IMR-90 (cell line): ENCODE measurements around the gene UNC5B. TPM values are rescaled to one million over a fixed set of nuclear protein-coding genes. Genes with fewer than 3 reads are reported as not detected.

ENCODE experiments used
- ATAC-seq: fragments of 200-7000 bp; cut with Tn5 transposase; 2 replicates; pipeline ENCODE4 v1.9.1; 2020; ENCODE audit warnings: low read depth, mild to moderate bottlenecking, moderate library complexity
- BruUV-seq: library from RNA; stranded (reverse); fragments of 400-500 nt; replicated peaks from 2 replicates; lab custom pipeline; 2021; lab: Mats Ljungman, UMichigan
- CTCF ChIA-PET: fragments of 300-600 bp; formaldehyde crosslinking; extraction: SDS; loops from one replicate; lab custom pipeline; 2021; ENCODE audit warnings: antibody characterized with exemption; lab: Yijun Ruan, JAX
- POLR2A ChIA-PET: fragments of 300-600 bp; sonication (Branson Sonifier 250); formaldehyde crosslinking; loops from one replicate; lab custom pipeline; 2022; ENCODE audit warnings: antibody characterized with exemption; ENCODE audit not compliant: unreplicated experiment; lab: Charles Lee
- DNase-seq: peaks from one replicate; pipeline ENCODE4 v3.0.0; 2013
- H2AFZ ChIP-seq: replicated peaks from 2 replicates; pipeline ENCODE3; 2013; ENCODE audit warnings: low read length, mild to moderate bottlenecking; ENCODE audit not compliant: poor library complexity
- H2AK5ac ChIP-seq: 2 replicates; pipeline ENCODE4 v1.6.1; 2013; ENCODE audit warnings: low read depth, low read length, inconsistent platforms
- H2AK9ac ChIP-seq: replicated peaks from 2 replicates; pipeline ENCODE3; 2013; ENCODE audit warnings: mild to moderate bottlenecking, low read depth, low read length, moderate library complexity; ENCODE audit not compliant: poor library complexity
- H2BK120ac ChIP-seq: 2 replicates; pipeline ENCODE4 v1.6.1; 2013; ENCODE audit warnings: low read depth, low read length, inconsistent platforms
- H2BK15ac ChIP-seq: 3 replicates; pipeline ENCODE4 v1.6.1; 2013; ENCODE audit warnings: low read depth, low read length, inconsistent platforms
- H2BK20ac ChIP-seq: 2 replicates; pipeline ENCODE4 v1.6.1; 2013; ENCODE audit warnings: low read depth, mild to moderate bottlenecking, inconsistent platforms, low read length, moderate library complexity
- H2BK5ac ChIP-seq: 2 replicates; pipeline ENCODE4 v1.6.1; 2013; ENCODE audit warnings: mild to moderate bottlenecking, low read depth, low read length, inconsistent platforms; ENCODE audit not compliant: poor library complexity, severe bottlenecking
- H3K14ac ChIP-seq: replicated peaks from 2 replicates; pipeline ENCODE4 v1.6.1; 2013; ENCODE audit warnings: low read depth, low read length, inconsistent platforms
- H3K18ac ChIP-seq: 2 replicates; pipeline ENCODE4 v1.6.1; 2013; ENCODE audit warnings: low read depth, low read length, control low read depth
- H3K23ac ChIP-seq: 2 replicates; pipeline ENCODE4 v1.6.1; 2013; ENCODE audit warnings: low read depth, low read length, inconsistent platforms
- H3K27ac ChIP-seq: 2 replicates; pipeline ENCODE4 v1.5.1; 2013; ENCODE audit warnings: mild to moderate bottlenecking, control low read depth, low read length; ENCODE audit not compliant: insufficient read depth
- H3K27me3 ChIP-seq: 2 replicates; pipeline ENCODE4 v1.6.1; 2013; ENCODE audit warnings: low read length; ENCODE audit not compliant: control insufficient read depth, insufficient read depth
- H3K36me3 ChIP-seq: 2 replicates; pipeline ENCODE4 v1.6.1; 2013; ENCODE audit warnings: low read length, mixed read lengths; ENCODE audit not compliant: control insufficient read depth, insufficient read depth
- H3K4ac ChIP-seq: 2 replicates; pipeline ENCODE4 v1.6.1; 2013; ENCODE audit warnings: low read depth, low read length, inconsistent platforms
- H3K4me1 ChIP-seq: 2 replicates; pipeline ENCODE4 v1.6.1; 2013; ENCODE audit warnings: low read length, mixed read lengths; ENCODE audit not compliant: control insufficient read depth, insufficient read depth
- H3K4me2 ChIP-seq: 2 replicates; pipeline ENCODE4 v1.6.1; 2013; ENCODE audit warnings: low read depth, mild to moderate bottlenecking, control low read depth, low read length, moderate library complexity
- H3K4me3 ChIP-seq: 2 replicates; pipeline ENCODE4 v1.5.1; 2013; ENCODE audit warnings: low read depth, mild to moderate bottlenecking, control low read depth, low read length, moderate library complexity; ENCODE audit not compliant: insufficient read depth
- H3K56ac ChIP-seq: 2 replicates; pipeline ENCODE4 v1.6.1; 2013; ENCODE audit warnings: low read length, inconsistent platforms; ENCODE audit not compliant: insufficient read depth; ENCODE audit errors: extremely low read depth
- H3K79me1 ChIP-seq, 2 experiments: 2 replicates each; pipeline ENCODE4 v1.6.1; 2013; ENCODE audit warnings: low read length in 2 of 2, inconsistent platforms in 1 of 2, low read depth in 1 of 2
- H3K9ac ChIP-seq: 2 replicates; pipeline ENCODE4 v1.6.1; 2013; ENCODE audit warnings: low read depth, low read length, control low read depth
- H3K9me1 ChIP-seq: 2 replicates; pipeline ENCODE4 v1.6.1; 2013; ENCODE audit warnings: low read length, inconsistent platforms; ENCODE audit not compliant: insufficient read depth
- H3K9me3 ChIP-seq: 2 replicates; pipeline ENCODE4 v1.6.1; 2013; ENCODE audit warnings: low read length; ENCODE audit not compliant: control insufficient read depth, insufficient read depth
- H4K20me1 ChIP-seq: 2 replicates; pipeline ENCODE4 v1.6.1; 2013; ENCODE audit warnings: low read length, inconsistent platforms; ENCODE audit not compliant: insufficient read depth
- H4K5ac ChIP-seq: 2 replicates; pipeline ENCODE4 v1.6.1; 2013; ENCODE audit warnings: mild to moderate bottlenecking, low read depth, low read length, control low read depth
- H4K8ac ChIP-seq, 2 experiments: 2 replicates each; pipeline ENCODE4 v1.6.1; 2013; ENCODE audit warnings: low read depth in 2 of 2, low read length in 2 of 2, control low read depth in 1 of 2, inconsistent platforms in 1 of 2
- H4K91ac ChIP-seq: 2 replicates; pipeline ENCODE4 v1.6.1; 2013; ENCODE audit warnings: low read depth, low read length, inconsistent platforms; ENCODE audit not compliant: insufficient read depth
- BHLHE40 ChIP-seq: fragments of 150-350 bp; IDR thresholded peaks from 2 replicates; pipeline ENCODE4 v1.6.1; 2016; ENCODE audit warnings: mild to moderate bottlenecking, low read depth, low read length
- CEBPB ChIP-seq: IDR thresholded peaks from 2 replicates; pipeline ENCODE4 v1.6.1; 2012; ENCODE audit warnings: low read depth, low read length, improper control_type of control experiment
- CHD1 ChIP-seq: IDR thresholded peaks from 2 replicates; pipeline ENCODE4 v1.6.1; 2012; ENCODE audit warnings: low read depth, low read length, improper control_type of control experiment
- CTCF ChIP-seq: conservative IDR thresholded peaks from 2 replicates; pipeline ENCODE4 v1.5.1; 2012; ENCODE audit warnings: mild to moderate bottlenecking, low read depth, low read length, improper control_type of control experiment
- ELK1 ChIP-seq: fragments of 150-350 bp; IDR thresholded peaks from 2 replicates; pipeline ENCODE4 v1.6.1; 2016; ENCODE audit warnings: low read depth, mild to moderate bottlenecking, low read length, moderate library complexity, borderline replicate concordance
- MAFK ChIP-seq: IDR thresholded peaks from 2 replicates; pipeline ENCODE4 v1.6.1; 2012; ENCODE audit warnings: low read depth, low read length, improper control_type of control experiment
- MXI1 ChIP-seq: IDR thresholded peaks from 2 replicates; pipeline ENCODE4 v1.6.1; 2012; ENCODE audit warnings: low read depth, mild to moderate bottlenecking, low read length, moderate library complexity, borderline replicate concordance
- NFE2L2 ChIP-seq: fragments of 150-350 bp; IDR thresholded peaks from 2 replicates; pipeline ENCODE4 v1.6.1; 2016; ENCODE audit warnings: low read depth, mild to moderate bottlenecking, low read length
- POLR2A ChIP-seq: IDR thresholded peaks from 2 replicates; pipeline ENCODE4 v1.6.1; 2012; ENCODE audit warnings: mild to moderate bottlenecking, low read depth, low read length
- RAD21 ChIP-seq: IDR thresholded peaks from 2 replicates; pipeline ENCODE4 v1.6.1; 2012; ENCODE audit warnings: low read length, improper control_type of control experiment
- RCOR1 ChIP-seq: IDR thresholded peaks from 2 replicates; pipeline ENCODE4 v1.6.1; 2012; ENCODE audit warnings: mild to moderate bottlenecking, low read length, improper control_type of control experiment; ENCODE audit not compliant: insufficient replicate concordance
- RFX5 ChIP-seq: IDR thresholded peaks from 2 replicates; pipeline ENCODE4 v1.8.0; 2012; ENCODE audit warnings: low read depth, mild to moderate bottlenecking, low read length, moderate library complexity
- SMC3 ChIP-seq: fragments of 150-350 bp; IDR thresholded peaks from 2 replicates; pipeline ENCODE4 v1.6.1; 2016; ENCODE audit warnings: low read depth, mild to moderate bottlenecking, antibody characterized with exemption, low read length, moderate library complexity
- WGBS, 2 experiments: methylation state at CpG; one replicate each; pipeline versions ENCODE4 v1.1.5 to v1.1.7; 2013; ENCODE audit warnings: missing lambda C conversion rate in 2 of 2; ENCODE audit not compliant: insufficient read length in 1 of 2; ENCODE audit errors: extremely low coverage in 2 of 2; 5-methylcytosine and 5-hydroxymethylcytosine counted together
- dilution Hi-C: fragments of 300-500 bp; cut with HindIII; formaldehyde crosslinking; loops from one replicate; pipeline ENCODE4 v1.14.3; 2018; ENCODE audit warnings: low sequenced_read_pairs; ENCODE audit not compliant: unreplicated experiment
- in situ Hi-C: fragments of 300-500 bp; cut with MboI; formaldehyde crosslinking; loops from 3 replicates; pipeline ENCODE4 v1.14.3; 2019; ENCODE audit warnings: low sequenced_read_pairs, inconsistent platforms, mixed read lengths
- intact Hi-C: fragments of 100-400 bp; cut with micrococcal nuclease; formaldehyde crosslinking; loops from 2 replicates; pipeline ENCODE4 v1.10.0; 2022
- polyA plus RNA-seq, 3 experiments: library from polyadenylated mRNA; depleted of rRNA; stranded (reverse); fragments of >200 nt; gene quantifications; 2 replicates each; pipeline ENCODE4 v1.2.3, GENCODE V29; 2012; ENCODE audit warnings: low replicate concordance in 1 of 3
- total RNA-seq: library from RNA; depleted of rRNA; stranded (reverse); fragments of >200 nt; gene quantifications from 2 replicates; pipeline ENCODE4 v1.2.3, GENCODE V29; 2012
- TF ChIP-seq, protein P1 (sequence below): fragments of 150-350 bp; IDR thresholded peaks from 2 replicates; pipeline ENCODE4 v1.6.1; 2017; ENCODE audit warnings: mild to moderate bottlenecking, antibody characterized with exemption, low read length, low read depth

UNC5B gene
- total and polyA plus RNA-seq, 2 of the 4 experiments (the other 2 are of a cell fraction): 1.6 to 4.2 TPM

- 48% methylated on average over 6 of the region's 13 CpGs; no CpG with 5 or more reads in 1 of the 2 experiments for WGBS, 2 experiments
- ChIA-PET POLR2A (no interaction called here), CTCF (interaction anchor here (0.6 to 1.1 kb wide), 3 partner anchors 36 to 102 kb away, joined by 3 to 4 read pairs (median 3); no protein-coding TSS in a partner anchor)
- no peaks in the 10 kb centered on the region for H3K9me3 ChIP-seq
- 0 out of 2 replicates have a peak, but pooled peaks have one; percentile 6 for ATAC-seq
- intact Hi-C loops: no loop called here
- peaks cover 17% of the 10 kb centered on the region for H3K4me1 ChIP-seq
- no peak overlapping the region for H3K18ac ChIP-seq
- peaks cover 16% of the 10 kb centered on the region; the same call in 1 of the 2 replicates for H3K9me1 ChIP-seq
- H4K5ac ChIP-seq: no peak overlapping the region
- H2AK9ac ChIP-seq: no peak overlapping the region
- no peak overlapping the region for H3K9ac ChIP-seq
- in situ Hi-C loops: no loop called here
- no peak overlapping the region for H4K8ac ChIP-seq
- no peak for DNase-seq
- no peak overlapping the region for H2BK20ac ChIP-seq
- dilution Hi-C loops: no loop called here
- H2AK5ac ChIP-seq: no peak overlapping the region
- no peak overlapping the region for H2AFZ ChIP-seq
- no peak overlapping the region for H3K23ac ChIP-seq
- H4K91ac ChIP-seq: no peak overlapping the region
- no peak overlapping the region for H2BK15ac ChIP-seq
- H3K27ac ChIP-seq: no peak overlapping the region
- no peak overlapping the region for H2BK120ac ChIP-seq
- H3K4me2 ChIP-seq: no peak overlapping the region
- H4K20me1 ChIP-seq: no peaks in the 10 kb centered on the region; the same call in 1 of the 2 replicates
- no peak overlapping the region for H3K4ac ChIP-seq
- peaks cover 0 to 5% of the 10 kb centered on the region in 2 experiments; a peak in 1 of 4 replicates for H3K79me1 ChIP-seq
- H2BK5ac ChIP-seq: no peak overlapping the region
- H3K56ac ChIP-seq: no peak overlapping the region
- BruUV-seq: no TSS peak
- no peak overlapping the region for H3K4me3 ChIP-seq
- no peak overlapping the region for H3K14ac ChIP-seq
- H3K36me3 ChIP-seq: no peaks in the 10 kb centered on the region
- no peaks in the 10 kb centered on the region for H3K27me3 ChIP-seq
- TF ChIP-seq CEBPB (no peak), CTCF (no peak), MAFK (no peak), POLR2A (no peak), RFX5 (no peak), SMC3 (no peak), CHD1 (no peak), RCOR1 (no peak), RAD21 (no peak), NFE2L2 (no peak), MXI1 (no peak), ELK1 (no peak), BHLHE40 (no peak)
- TF ChIP-seq, protein P1, sequence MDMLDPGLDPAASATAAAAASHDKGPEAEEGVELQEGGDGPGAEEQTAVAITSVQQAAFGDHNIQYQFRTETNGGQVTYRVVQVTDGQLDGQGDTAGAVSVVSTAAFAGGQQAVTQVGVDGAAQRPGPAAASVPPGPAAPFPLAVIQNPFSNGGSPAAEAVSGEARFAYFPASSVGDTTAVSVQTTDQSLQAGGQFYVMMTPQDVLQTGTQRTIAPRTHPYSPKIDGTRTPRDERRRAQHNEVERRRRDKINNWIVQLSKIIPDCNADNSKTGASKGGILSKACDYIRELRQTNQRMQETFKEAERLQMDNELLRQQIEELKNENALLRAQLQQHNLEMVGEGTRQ: no peak
Observed at GRCh38 chr10:71232089-71232998, 20.0 kb downstream of the UNC5B start.
